H1 (cell line): ENCODE results near the gene KPNA3. TPM values are rescaled to one million over a fixed set of nuclear protein-coding genes. Genes with fewer than 3 reads are reported as not detected.

Experiments used
- ASH2L ChIP-seq: fragments of 200-600, 300-600 bp; sonication (generic); IDR thresholded peaks from one replicate; pipeline ENCODE4 v1.7.1; 2017; ENCODE audit warnings: low read length
- CTCF ChIP-seq, 3 experiments: IDR thresholded peaks; 1 replicate in 2 of 3; 2 replicates in 1 of 3; pipeline versions ENCODE4 v1.5.1 to v1.6.1; 2011; ENCODE audit warnings: low read length in 3 of 3, mild to moderate bottlenecking in 3 of 3, inconsistent platforms in 2 of 3, low read depth in 1 of 3, moderate library complexity in 1 of 3; ENCODE audit not compliant: insufficient read depth in 1 of 3; ENCODE audit errors: control extremely low read depth in 1 of 3
- polyA plus RNA-seq, 7 experiments: library from polyadenylated mRNA; depleted of rRNA in 3 of 7; stranded (reverse) in 5 of 7; unstranded in 2 of 7; fragments of >200 nt in 5 of 7; fragments of 200-250 nt in 2 of 7; gene quantifications; 1 replicate in 5 of 7; 2 replicates in 1 of 7; 4 replicates in 1 of 7; pipeline versions ENCODE4 v1.2.1 to v1.2.3, GENCODE V29; 2011 to 2013; ENCODE audit warnings: missing spikeins in 2 of 7, mixed read lengths in 2 of 7
- total RNA-seq: library from RNA; stranded (reverse); fragmentation: NEBNext Ultra II Directional; extraction: Animal tissue kit (Norgen Biotek cat#: 25700); gene quantifications from 2 replicates; pipeline ENCODE4 v1.2.1, GENCODE V29; 2021

Gene KPNA3
- total and polyA plus RNA-seq, 2 of the 8 experiments (the other 6 are each of a cell fraction or from before 2014, with no cell fraction given), result 21.4 to 63.2 TPM

- TF ChIP-seq CTCF (IDR thresholded peaks at IDR 0.05; ENCODE audit: control extremely low read depth in 1 of 3, insufficient read depth in 1 of 3, low read depth in 1 of 3, low read length in 3 of 3), result no peak
- no peak for TF ChIP-seq ASH2L
Measured at GRCh38 chr13:49782784-49783183, 9.7 kb downstream of the KPNA3 start (continued).
